Jurkat, Clone E6-1 (cell line): ENCODE results near the gene IFITM5.

Experiments
- DNase-seq: peaks from one replicate; pipeline ENCODE4 v3.0.0-alpha.2; 2011; ENCODE audit warnings: low read depth, low spot score
- H3K4me3 ChIP-seq: 2 replicates; pipeline ENCODE4 v1.5.1; 2011; ENCODE audit warnings: mild to moderate bottlenecking, low read length, control low read depth, moderate library complexity

Gene IFITM5

DNA sequence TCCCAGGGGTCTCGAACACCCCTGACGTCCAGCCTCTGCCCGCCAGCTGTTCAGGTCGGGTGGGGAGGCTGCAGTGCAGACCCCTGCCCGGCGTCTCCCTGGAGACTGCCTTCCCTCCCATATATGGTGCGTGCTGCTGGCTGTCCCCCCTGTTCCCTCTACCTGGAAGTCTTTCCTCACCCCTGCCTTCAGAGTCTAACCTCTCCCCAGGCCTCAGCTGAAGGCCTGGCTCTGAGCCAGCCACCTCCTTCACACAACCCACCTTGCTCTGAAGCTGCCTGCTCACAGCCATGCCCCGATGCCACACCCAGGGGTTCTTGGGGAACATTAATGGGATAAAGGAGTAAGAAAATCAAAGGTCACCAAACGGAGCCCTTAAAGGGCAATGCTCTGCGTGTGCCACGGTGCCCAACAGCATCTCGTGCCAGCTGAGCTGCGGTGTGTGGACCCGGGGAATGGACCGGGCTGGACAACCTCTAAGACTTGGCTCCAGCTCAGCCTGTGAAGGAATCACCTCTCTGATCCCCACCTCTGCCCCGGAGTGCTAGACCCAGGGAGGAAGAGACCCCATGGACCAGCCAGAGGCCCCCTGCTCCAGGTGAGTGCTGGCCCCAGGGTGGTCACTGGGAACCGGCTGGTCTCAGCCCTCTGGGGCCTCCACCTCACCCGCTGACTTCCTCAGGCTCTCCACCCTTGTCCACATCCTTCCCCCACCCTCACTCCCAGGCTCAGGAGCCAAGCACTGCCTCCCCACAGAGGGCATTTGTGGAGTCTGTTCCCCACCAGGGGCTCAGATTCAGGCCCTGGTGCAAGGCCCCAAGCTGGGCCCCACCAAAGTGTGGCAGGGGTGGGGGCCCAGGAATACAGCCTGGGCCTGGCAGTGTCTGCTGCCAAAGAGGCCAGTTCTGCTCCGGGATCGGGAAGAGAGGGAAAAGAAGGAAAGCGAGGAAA, 21.1 kb downstream of the IFITM5 start, which contains the start of gene NLRP6:
NLRP6 (plus strand) TSS at position 407 of the 951 bp plus-strand sequence; CDS start at position 570, 163 bp downstream.
- H3K4me3 ChIP-seq = no peak within 1 kb of the TSS

DNA sequence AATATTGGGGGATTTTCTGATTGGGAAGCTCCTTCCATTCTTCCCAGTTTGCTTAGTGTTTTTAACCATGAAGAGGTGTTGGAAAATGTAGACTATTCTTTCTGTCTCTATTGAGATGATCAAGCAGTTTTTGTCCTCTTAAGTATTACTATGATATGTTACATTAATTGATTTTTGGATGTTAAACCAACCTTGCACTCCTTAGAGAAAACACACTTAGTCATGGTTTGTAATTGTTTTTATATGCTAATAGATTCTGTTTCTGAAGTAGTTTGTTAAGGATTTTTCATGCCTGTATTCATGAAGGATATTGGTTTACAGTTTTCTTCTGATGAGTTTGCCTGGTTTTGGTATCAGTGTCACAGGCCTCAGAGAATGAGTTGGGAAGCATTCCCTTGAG, 23.1 kb downstream of the IFITM5 start:
- H3K4me3 ChIP-seq = no peak overlapping the region
- DNase-seq = no peak

More for the DNA sequence above, 21.1 kb downstream of the IFITM5 start, which contains the start of gene NLRP6:
- DNase-seq = no peak

DNA sequence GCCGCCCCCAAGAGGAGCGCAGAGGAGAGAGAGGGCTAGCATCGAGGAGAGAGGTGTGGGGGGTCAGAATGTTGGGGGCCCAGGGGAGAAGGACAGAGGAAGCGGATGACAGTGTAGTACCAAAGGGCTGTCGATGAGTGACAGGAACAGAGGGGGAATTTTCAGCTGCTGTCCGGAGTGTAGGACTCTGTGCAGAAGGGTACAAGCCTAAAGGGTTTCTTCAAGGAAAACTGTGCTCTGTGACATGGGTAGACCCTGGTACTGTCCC, 26.5 kb downstream of the IFITM5 start:
- DNase-seq = no peak
- no peak overlapping the region for H3K4me3 ChIP-seq

DNA sequence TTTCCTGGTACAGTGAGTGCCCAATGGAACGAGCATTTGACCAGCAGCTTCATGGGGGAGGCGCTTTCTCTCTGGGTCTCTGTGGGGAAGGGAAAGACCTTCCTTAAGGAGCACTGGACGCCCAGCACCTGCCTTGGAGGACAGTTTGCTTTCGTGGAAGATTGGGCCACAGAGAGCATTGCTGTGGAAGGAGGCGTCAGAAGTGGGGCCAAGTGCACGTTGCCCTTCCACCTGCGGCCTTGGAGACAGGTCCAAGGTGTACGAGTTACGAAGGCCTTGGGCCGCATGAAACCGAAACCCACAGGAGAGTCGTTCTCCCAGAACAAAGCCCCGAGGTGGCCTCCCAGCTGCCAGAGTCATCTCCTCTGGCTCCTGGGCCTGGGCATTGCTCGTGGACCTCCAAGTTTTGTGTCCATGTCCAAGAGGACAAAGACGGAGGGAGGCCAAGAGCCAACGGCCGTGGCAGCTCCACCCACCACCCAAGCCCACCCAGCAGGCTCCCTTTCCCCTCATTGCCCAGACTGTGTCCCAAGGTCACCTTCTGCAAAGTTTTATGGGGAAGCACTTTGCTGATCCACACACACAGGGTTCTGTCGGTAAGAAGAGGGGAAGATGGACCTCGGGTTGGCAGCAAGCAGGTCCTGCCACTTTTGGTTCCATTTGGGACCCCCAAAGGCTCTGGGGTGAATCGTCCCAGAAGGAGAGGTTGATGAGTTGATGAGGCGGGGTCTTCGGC, 27.0 kb downstream of the IFITM5 start:
- no peak overlapping the region for H3K4me3 ChIP-seq
- DNase-seq = no peak

DNA sequence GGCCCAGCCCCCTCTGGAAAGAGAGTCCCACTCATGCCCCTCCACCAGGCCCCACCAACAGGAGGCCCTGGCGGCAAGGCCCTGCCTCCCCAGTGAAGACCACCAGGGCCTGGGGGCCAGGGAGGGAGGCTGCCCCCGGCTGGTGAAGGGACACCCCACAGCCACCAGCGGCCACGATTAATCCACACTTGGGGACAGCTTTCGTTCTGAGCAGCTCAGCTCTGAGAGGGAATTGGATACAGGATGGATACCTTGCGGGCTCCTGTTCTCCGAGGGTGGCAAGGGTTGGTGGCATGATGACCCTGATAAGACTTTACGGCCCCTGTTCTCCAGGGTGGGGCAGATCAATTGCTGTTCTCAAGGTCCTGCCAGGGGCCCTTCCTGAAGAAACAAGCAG, 28.0 kb downstream of the IFITM5 start:
- no peak for DNase-seq
- H3K4me3 ChIP-seq = no peak overlapping the region

DNA sequence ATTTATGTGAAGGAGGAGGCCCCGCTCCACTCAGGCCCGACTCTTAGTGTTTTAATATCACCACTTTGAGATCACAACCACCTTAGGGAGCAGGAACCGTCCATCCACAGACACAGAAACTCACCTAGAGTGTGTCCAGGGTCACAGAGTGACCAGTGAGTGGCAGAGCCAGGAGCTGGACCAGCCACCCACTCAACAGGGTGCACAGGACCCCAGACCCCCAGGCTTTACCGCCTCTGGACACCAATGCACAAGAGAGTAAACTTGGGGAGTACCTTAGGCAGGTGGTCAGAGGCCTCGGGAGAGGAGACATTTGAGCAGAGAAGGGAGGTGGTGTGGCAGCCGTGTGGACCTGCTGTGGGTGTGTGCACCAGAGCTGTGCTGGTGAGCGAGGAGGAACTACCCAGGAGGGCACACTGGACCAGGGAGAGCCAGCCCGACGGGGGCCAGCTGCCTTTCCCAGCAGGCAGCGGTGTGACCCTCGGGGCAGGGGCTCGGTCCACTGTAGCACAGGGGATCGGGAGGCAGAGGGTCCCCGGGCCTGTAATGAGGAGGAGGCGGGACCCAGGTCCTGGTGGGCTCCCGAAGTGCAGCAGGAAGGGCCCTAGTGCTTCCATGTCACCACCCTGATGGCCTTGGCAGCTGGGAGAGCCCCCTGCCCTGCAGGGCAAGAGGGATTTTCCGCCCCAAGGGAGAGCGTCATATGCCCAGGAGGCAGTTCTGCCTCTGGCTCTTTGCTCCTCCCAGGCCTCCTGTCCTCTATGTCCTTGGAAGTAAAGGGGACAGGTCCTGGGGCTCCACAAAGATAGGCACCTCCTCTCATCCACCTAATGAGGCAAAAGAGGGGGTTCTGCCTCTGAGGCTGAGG, 28.6 kb downstream of the IFITM5 start:
- DNase-seq = no peak
- H3K4me3 ChIP-seq = no peak overlapping the region

DNA sequence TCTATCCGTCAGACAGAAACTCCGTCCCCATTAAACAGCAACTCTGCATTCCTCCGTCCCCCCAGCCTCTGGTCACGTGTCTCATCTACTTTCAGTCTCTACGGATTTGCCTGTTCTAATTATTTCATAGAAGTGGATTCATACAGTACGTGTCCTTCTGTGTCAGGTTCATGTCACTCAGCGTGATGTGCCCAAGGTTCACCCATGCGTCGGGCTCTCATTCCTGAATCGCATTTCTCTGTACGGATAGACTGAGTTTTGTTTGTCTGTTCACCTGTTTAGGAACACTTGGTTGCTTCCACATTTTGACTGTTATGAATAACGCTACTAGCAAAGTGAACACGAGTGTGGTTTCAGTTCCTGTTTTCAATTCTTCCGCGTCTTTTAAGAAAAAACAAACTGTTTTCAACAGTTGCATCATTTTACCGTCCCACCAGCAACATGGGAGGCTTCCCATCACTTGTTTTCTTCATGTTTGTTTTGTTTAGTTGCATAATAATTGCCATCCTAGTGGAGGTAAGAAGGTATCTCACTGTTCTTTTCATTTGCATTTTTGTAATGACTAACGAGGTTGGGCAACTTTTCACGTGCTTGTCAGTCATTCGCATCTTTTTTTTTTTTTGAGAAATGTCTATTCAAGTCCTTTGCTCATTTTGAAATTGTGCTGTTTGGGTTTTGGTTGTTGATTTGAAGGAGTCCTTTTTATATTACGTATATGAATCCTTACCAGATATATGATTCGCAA, 30.0 kb downstream of the IFITM5 start:
- H3K4me3 ChIP-seq = peak overlapping the region; percentile 56
- DNase-seq = peak; percentile 63

DNA sequence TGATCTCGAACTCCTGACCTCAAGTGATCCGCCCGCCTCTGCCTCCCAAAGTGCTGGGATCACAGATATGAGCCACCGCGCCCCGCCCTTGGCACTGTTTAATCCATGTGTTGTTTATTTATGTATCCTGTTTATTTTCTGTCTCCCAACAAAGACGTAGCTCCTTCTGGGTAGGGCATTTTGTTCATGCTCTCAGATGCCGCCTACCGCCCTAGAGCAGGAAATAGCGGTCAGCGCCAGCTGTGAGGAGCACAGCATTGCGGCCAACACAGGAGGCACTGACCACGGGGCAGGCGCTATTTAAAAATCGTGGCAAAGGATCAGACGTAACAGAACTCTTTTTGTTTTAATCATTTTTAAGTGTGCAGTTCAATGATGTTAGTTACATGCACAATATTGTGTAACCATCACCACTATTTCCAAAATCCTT, 30.6 kb downstream of the IFITM5 start:
- peak; percentile 27 for DNase-seq
- H3K4me3 ChIP-seq = peak overlapping the region; percentile 56

DNA sequence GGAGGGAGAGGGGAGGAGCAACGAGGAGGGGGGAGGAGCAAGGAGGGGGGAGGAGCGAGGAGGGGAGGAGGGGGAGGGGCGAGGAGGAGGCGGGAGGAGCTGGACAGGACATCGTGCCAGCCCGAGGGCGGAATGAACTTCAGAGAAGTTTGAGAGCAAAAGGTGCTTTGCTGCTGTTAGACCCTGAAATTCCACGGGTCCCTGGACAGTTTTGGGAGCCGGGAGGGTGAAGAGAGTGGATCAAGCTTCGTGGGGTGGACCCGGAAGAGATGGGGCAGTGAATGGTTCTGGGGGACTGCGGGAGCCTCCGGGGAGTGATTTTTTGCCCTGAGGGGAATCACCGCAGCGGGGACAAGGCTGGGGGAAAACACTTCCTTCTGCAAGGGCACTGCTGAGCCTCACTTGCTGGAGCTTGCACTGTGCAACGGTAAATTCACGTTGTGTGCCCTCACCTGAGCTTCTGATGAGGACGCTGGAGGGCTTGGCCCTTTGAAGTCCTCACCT, 31.8 kb downstream of the IFITM5 start:
- no peak for DNase-seq
- no peak overlapping the region for H3K4me3 ChIP-seq

DNA sequence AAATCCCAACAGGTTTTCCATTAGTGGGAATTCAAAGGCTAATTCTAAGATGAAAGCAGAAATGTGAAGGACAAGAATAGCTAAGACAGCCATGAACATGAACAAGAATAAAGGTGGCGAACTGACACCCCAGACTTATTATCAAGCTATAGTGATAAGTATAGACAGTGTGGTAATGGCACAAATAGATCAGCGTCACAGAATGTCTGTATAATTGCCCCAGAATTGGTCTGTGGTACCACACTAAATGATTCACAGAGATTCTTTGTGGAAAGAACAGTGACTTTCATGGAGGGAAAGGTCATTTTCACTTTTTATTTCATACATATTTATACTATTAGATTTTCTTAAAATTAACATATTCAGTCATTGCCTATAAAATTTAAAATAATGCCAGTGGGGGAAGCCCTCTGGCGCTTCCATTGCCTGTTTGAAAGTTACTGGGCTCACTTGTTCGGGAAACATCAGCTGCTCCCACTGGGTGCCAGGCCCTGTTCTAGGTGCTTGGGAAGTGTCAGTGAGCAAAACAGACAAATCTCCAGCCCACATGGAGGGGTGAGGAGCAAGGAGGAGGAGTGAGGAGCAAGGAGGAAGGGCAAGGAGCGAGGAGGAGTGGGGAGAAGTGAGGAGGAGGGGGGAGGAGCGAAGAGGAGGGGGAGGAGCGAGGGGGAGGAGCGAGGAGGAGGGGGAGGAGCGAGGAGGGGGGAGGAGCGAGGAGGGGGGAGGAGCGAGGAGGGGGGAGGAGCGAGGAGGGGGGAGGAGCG, 32.5 kb downstream of the IFITM5 start:
- no peak for DNase-seq

DNA sequence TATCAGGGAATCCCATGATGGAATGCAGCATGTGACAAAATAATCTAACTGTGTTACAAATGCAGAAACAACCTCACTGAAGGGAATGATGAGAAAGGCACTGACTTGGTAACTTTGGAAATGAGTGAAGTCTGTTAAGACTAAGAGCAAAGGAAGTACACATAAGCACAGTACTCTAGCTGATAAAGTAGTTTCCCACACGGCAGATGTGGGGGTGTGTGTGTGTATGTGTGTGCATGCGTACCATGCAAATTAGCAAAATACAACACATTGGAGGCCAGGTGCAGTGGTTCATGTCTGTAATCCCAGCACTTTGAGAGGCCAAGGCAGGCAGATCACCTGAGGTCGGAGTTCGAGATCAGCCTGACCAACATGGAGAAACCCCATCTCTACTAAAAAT, 37.7 kb downstream of the IFITM5 start:
- no peak for DNase-seq
- no peak overlapping the region for H3K4me3 ChIP-seq

More for the DNA sequence above, 32.5 kb downstream of the IFITM5 start:
- no peak overlapping the region for H3K4me3 ChIP-seq

DNA sequence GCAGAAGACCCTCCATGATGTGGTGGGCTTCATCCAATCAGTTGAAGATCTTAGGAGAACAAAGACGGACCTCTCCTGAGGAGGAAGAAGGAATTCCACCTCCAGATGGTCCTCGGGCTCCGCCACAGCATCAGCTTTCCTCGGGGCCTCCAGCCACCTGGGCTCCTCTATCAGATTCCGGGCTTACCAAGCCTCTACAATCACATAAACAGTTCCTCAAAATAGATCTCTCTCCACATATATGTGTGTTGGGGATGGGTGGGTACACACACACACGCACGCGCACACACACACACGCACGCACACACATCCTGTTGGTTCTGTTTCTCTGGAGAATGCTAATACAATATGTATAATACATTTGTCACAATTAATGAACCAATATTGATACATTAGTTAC, 39.9 kb downstream of the IFITM5 start:
- H3K4me3 ChIP-seq = no peak overlapping the region
- DNase-seq = no peak

DNA sequence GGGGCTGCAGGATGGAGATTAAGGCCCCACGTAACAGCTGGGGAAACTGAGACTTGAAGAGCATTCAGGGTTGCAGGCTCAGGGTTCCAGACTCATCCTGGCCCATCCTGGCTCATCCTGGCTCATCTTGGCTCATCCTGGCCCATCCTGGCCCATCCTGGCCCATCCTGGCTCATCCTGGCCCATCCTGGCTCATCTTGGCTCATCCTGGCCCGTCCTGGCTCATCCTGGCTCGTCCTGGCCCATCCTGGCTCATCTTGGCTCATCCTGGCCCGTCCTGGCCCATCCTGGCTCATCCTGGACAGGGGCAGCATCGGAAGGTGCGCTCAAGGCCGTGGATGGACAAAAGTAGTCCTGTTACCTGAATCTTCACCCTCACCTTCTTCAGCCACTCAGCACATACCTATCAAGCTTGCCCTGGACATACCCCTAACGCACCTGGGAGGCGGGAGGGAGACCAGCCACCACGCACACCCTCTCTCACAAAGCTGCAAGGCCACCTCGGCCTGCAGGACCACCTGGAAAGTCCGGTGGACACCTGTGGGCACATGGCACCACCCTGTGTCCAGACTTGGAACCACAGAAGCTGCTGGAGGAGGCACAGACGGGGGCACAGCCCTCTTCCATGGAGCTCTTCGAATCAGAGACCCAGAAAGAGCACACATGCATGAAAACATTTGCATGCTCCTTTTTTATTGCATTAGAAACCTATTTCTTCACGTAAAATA, 41.4 kb downstream of the IFITM5 start:
- no peak overlapping the region for H3K4me3 ChIP-seq
- no peak for DNase-seq

DNA sequence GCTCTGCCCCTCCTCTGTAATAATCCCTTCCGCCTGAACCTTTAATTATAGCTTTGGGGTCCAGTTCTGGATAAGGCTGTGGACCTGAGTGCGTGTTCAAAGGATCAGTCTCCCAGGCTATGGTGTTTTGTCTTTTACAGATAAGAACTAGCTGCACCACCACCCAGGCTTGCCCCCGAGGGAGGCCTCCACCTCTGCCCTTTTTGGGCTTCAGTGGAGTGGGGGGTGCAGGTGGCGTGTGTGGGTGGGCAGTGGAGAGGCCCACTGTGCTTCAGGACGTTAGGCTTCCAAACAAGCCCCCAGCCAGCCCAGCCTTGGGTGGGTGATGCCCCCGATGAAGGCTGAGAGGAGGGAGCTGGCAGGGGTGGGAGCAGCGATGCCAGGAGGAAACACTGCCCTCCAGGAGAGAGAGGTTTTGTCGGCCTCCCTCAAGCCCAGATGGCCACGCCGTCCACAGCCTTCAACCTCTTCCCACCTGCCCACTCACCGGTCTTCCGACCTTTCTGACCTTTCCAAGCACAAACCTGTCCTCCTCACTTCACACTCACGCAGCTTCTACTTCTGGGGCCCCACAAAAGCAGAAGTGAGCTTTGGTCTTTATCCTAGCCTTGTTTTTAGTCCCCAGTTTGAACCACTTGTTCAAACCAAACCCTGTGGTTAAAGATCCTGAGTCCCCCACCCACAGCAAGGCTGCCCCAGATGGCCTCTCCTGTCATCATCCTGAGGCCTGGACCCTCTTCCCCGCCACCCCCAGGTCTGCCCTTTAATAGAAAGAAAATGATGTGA, 42.2 kb downstream of the IFITM5 start:
- H3K4me3 ChIP-seq = no peak overlapping the region
- no peak for DNase-seq

DNA sequence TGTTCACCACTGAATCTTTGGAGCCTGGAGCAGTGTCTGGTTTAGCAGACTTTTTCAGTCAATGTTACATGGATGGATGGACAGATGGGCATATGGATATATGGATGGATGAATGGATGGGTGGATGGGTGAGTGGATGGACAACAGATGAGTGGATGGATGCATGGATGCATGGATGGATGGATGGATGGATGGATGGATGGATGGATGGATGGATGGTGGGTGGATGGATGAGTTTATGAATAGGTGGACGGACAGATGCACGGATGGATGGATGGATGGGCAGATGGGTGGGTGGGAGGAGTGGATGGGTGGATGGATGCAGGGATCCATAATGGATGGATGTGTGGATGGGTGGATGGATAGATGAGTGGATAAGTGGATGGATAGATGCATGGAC, 43.5 kb downstream of the IFITM5 start:
- no peak for DNase-seq
- H3K4me3 ChIP-seq = no peak overlapping the region

DNA sequence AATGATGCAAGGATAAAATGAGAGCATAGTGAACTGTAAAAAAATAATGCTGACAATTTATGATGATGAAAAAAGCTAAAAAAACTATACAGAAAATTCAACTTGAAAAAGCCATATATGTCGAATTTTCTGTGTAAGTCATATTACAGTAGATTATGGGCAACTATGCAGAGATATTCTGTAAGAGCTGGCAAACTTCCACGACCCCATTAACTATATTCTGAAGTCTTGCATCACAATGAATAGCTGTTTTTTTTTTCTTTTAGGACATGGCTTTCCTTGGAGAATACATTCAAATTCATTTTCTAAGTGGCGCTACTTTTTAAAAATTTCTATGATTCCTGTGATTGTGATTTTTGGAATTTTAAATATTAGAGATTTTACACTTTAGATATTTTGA, 44.1 kb downstream of the IFITM5 start:
- H3K4me3 ChIP-seq = no peak overlapping the region
- DNase-seq = no peak

DNA sequence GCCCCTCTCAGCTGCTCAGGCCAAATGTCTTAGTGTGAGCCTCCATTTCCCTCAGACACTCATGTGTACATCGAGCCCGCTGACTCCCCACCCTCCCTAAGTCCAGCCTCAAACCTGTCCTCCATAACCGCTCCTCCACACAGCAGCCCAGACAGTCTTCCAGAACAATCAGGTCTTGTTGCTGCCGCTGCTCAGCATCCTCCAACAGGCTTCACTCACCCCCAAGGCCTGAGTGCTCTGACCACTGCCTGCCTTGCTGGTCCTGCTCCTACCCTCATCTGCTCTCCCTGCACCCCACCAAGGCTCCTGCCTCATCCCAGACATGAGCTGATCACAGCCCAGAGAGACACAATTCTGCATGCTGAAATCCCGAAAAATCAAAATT, 45.4 kb downstream of the IFITM5 start:
- DNase-seq = no peak
- no peak overlapping the region for H3K4me3 ChIP-seq
